WI38 (cell line): ENCODE data around the gene MALRD1.

Experiments used
- H3K4me3 ChIP-seq: 2 replicates; pipeline ENCODE4 v1.5.1; 2011; ENCODE audit warnings: low read depth, mild to moderate bottlenecking, control low read depth, low read length
- TF ChIP-seq, protein P1 (sequence below): IDR thresholded peaks from 2 replicates; pipeline ENCODE4 v1.5.1; 2012; ENCODE audit warnings: low read depth, mild to moderate bottlenecking, control low read depth, low read length

The MALRD1 gene

DNA sequence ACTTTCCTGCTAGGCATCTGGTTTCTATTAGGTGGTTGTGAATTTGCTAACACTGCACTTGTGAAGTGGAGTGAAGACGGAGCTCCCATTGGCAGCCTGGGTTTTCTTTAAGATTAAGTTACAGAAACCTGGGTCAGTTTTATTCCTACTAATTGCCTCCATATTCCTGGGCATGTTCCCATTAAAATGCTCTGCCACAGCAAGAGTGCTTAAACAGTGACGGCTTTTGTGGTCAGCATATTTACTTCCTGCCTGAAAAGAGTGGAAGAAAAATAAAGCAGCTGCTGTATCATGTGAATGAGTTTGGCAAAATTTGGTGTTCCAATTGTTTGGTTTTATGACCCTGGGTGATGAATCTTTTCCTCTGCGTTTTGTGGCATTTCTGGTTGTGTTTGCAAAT, 670.7 kb downstream of the MALRD1 start:
- H3K4me3 ChIP-seq, result no peak overlapping the region
- TF ChIP-seq, protein P1, sequence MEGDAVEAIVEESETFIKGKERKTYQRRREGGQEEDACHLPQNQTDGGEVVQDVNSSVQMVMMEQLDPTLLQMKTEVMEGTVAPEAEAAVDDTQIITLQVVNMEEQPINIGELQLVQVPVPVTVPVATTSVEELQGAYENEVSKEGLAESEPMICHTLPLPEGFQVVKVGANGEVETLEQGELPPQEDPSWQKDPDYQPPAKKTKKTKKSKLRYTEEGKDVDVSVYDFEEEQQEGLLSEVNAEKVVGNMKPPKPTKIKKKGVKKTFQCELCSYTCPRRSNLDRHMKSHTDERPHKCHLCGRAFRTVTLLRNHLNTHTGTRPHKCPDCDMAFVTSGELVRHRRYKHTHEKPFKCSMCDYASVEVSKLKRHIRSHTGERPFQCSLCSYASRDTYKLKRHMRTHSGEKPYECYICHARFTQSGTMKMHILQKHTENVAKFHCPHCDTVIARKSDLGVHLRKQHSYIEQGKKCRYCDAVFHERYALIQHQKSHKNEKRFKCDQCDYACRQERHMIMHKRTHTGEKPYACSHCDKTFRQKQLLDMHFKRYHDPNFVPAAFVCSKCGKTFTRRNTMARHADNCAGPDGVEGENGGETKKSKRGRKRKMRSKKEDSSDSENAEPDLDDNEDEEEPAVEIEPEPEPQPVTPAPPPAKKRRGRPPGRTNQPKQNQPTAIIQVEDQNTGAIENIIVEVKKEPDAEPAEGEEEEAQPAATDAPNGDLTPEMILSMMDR, result no peak

DNA sequence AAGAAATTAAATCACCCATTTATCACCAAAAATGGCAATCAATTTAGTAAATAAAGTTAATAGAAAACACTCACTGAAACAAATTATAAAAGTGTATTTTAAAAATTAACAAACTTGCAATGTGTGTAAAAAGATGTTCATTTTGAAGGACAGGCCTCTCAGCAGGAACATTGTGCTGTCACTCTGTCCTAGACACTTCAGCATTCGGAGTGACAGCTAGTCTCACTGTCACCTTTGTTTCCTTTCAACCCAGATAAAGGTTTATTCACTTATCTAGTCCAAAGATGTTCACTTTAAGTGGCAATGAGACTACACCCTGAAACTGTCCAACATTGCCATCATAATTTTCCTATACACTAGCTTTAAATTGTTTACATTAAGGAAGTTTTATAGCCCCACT, 675.7 kb downstream of the MALRD1 start:
- H3K4me3 ChIP-seq, result no peak overlapping the region
- TF ChIP-seq, protein P1, result no peak

DNA sequence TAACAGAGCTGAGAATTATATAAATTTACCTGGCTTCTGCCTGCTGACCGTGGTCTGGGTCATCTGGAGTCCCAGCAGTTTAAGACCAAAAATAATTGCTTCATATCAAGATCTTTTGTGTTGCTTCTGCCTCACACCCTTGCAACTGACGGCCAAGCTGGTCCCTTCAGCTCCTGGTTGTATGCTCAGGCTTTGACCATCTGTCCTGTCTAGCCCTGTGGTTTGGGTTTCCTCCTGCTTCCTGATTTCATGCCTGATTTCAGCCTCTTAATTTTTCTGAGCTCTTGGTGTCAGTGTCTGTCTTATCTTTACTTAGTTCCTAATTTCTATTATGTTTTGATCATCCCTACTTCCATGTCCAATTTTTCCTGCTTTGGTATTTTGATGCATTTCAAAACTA, 679.8 kb downstream of the MALRD1 start:
- TF ChIP-seq, protein P1, result no peak
- H3K4me3 ChIP-seq, result no peak overlapping the region

DNA sequence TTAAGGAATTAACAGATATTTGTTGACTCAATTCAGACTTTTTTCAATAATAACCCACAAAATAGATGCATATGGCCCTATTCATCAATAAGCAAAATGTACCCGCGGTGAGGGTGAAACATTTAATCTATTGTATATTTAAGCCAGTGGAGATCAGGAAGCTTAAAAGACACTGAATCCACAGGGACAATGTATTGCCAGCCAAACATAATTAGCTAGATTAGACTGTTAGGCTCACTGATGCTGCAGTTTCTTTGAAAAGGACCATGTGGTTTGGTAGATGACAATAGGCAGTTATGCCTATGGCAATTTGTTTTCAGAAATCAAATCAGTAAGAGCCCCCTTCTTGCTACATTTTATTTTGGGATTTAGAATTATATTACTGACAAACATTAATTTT, 680.4 kb downstream of the MALRD1 start:
- TF ChIP-seq, protein P1, result no peak
- H3K4me3 ChIP-seq, result no peak overlapping the region

DNA sequence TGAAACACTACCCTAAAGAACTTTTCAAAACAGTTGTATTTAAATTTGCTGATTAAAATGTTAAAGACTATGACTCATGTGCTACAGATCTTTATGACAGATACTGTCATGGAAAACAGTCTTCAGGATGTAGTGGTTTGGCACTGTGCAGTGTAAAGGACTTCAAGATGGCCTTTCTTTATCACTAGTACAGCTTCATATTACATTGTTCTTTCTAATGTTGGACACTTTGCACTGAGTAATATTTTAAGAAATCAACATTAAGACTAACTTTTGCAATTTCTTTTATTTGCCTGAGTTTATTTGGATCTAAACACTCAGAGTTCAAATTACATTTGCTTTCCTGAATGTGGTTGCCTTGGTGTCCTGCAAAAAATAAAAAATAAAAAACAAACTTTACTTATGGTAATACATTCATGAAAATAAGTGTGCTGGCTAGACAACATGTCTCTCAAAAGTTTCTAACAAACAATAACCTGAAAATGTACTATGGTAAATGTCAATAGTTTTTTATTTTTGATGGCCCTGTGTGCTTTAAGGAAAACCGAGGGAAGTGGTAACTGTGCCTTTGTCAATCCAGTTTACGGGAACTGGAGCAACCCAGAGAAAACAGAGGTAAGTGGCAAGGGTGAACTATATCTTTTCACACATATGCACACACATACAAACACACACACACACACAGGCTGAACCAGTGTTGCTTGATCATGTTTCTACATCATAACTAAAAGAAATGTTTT, 681.7 kb downstream of the MALRD1 start:
- TF ChIP-seq, protein P1, result no peak

DNA sequence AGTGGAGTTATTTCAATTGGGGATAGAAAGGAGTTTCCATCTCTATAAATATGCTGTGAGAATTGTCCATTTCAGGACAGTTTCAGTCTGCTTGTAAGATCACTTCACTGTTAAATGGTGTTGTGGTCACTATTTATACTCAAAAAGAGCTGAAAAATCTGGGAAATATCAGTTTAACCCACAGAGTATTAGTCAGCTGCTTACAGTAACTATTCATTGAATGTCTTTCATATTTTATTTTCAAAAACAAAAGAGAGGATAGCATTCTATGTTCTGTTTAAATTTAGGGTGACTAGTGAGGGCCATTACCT, 682.3 kb downstream of the MALRD1 start:
- H3K4me3 ChIP-seq, result no peak overlapping the region
- TF ChIP-seq, protein P1, result no peak

More for the DNA sequence above, 681.7 kb downstream of the MALRD1 start:
- no peak overlapping the region for H3K4me3 ChIP-seq

DNA sequence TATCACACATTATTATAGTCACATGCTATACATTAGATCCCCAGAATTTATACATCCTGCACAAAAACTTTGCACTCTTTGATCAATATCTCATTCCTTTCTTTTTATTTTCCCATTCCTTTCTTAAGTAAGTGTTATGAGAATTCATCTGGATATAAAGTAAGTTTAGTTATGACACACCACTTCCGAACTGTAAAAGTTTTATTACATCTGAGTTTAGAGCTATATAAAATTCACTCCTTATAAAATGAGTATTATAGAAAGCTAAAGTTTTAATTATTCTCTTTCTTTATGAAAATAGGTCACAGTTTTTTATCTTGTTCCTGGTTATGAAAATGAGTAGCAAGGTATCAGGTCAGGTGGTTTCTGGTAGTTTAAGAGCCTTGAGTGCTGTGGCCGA, 683.0 kb downstream of the MALRD1 start:
- no peak overlapping the region for H3K4me3 ChIP-seq
- TF ChIP-seq, protein P1, result no peak
